WTC11 (cell line): Measurements from ENCODE around the gene AQP2. TPM values are rescaled to one million over a fixed set of nuclear protein-coding genes. Genes with fewer than 3 reads are reported as not detected.

ENCODE experiments used
- ATAC-seq: fragments of 200-7000 bp; cut with Tn5 transposase; 2 replicates; pipeline ENCODE4 v1.10.0; 2021; ENCODE audit warnings: mild to moderate bottlenecking, moderate library complexity
- CTCF ChIA-PET: fragments of 300-600 bp; sonication (Branson Sonifier 250); formaldehyde crosslinking; loops from one replicate; lab custom pipeline; 2021; ENCODE audit warnings: antibody characterized with exemption; lab: Charles Lee
- POLR2A ChIA-PET: fragments of 350-600 bp; sonication (Branson Sonifier 250); formaldehyde crosslinking; loops from one replicate; lab custom pipeline; 2021; ENCODE audit warnings: antibody characterized with exemption; lab: Charles Lee
- DNase-seq: peaks from one replicate; pipeline ENCODE4 v3.0.0; 2021; ENCODE audit warnings: low spot score
- H3K27ac Mint-ChIP-seq: 2 replicates; pipeline ENCODE4 v1.8.0; 2021; ENCODE audit warnings: mixed read lengths
- H3K27me3 Mint-ChIP-seq: 2 replicates; pipeline ENCODE4 v1.8.0; 2021; ENCODE audit warnings: low read depth, mild to moderate bottlenecking, moderate library complexity, mixed read lengths
- H3K36me3 Mint-ChIP-seq: 2 replicates; pipeline ENCODE4 v1.8.0; 2021; ENCODE audit warnings: mixed read lengths
- H3K4me1 Mint-ChIP-seq: 2 replicates; pipeline ENCODE4 v1.8.0; 2022; ENCODE audit warnings: mixed read lengths
- H3K4me3 Mint-ChIP-seq: 2 replicates; pipeline ENCODE4 v1.8.0; 2021; ENCODE audit warnings: mild to moderate bottlenecking, moderate library complexity, mixed read lengths
- H3K9me3 Mint-ChIP-seq: 2 replicates; pipeline ENCODE4 v1.8.0; 2021; ENCODE audit warnings: mixed read lengths
- CREB1 ChIP-seq: sonication (generic); formaldehyde crosslinking; IDR thresholded peaks from 2 replicates; pipeline ENCODE4 v1.8.0; 2023; ENCODE audit warnings: mild to moderate bottlenecking, missing genetic modification reagents
- CREM ChIP-seq: sonication (generic); formaldehyde crosslinking; IDR thresholded peaks from 2 replicates; pipeline ENCODE4 v1.8.1; 2022; ENCODE audit warnings: mild to moderate bottlenecking, missing genetic modification reagents, moderate library complexity
- E2F1 ChIP-seq: sonication (generic); formaldehyde crosslinking; IDR thresholded peaks from 2 replicates; pipeline ENCODE4 v1.8.0; 2022; ENCODE audit warnings: mild to moderate bottlenecking, missing genetic modification reagents
- EMX1 ChIP-seq: fragments of 250-450 bp; sonication (Bioruptor Pico); IDR thresholded peaks from 2 replicates; pipeline ENCODE4 v1.8.0; 2021; ENCODE audit warnings: mild to moderate bottlenecking
- ESRRA ChIP-seq: sonication (generic); formaldehyde crosslinking; IDR thresholded peaks from 2 replicates; pipeline ENCODE4 v1.8.1; 2022; ENCODE audit warnings: mild to moderate bottlenecking, missing genetic modification reagents, borderline replicate concordance
- FOXJ3 ChIP-seq: sonication (generic); formaldehyde crosslinking; IDR thresholded peaks from 2 replicates; pipeline ENCODE4 v1.9.0; 2021; ENCODE audit warnings: missing genetic modification reagents, mild to moderate bottlenecking, borderline replicate concordance
- GTF2I ChIP-seq: fragments of 250-450 bp; sonication (Bioruptor Pico); conservative IDR thresholded peaks from 2 replicates; pipeline ENCODE4 v1.4.0; 2021; ENCODE audit warnings: mild to moderate bottlenecking
- IRF2 ChIP-seq: sonication (generic); formaldehyde crosslinking; IDR thresholded peaks from 2 replicates; pipeline ENCODE4 v1.8.0; 2022; ENCODE audit warnings: low read depth, missing genetic modification reagents, borderline replicate concordance
- JUN ChIP-seq: sonication (generic); formaldehyde crosslinking; IDR thresholded peaks from 2 replicates; pipeline ENCODE4 v1.8.0; 2023; ENCODE audit warnings: mild to moderate bottlenecking, missing genetic modification reagents
- NFYB ChIP-seq: sonication (generic); formaldehyde crosslinking; conservative IDR thresholded peaks from 2 replicates; pipeline ENCODE4 v1.8.0; 2022; ENCODE audit warnings: low read depth, missing genetic modification reagents
- SP1 ChIP-seq: sonication (generic); formaldehyde crosslinking; conservative IDR thresholded peaks from 2 replicates; pipeline ENCODE4 v1.8.1; 2022; ENCODE audit warnings: missing genetic modification reagents
- TEAD4 ChIP-seq: sonication (generic); formaldehyde crosslinking; IDR thresholded peaks from 2 replicates; pipeline ENCODE4 v1.8.0; 2022; ENCODE audit warnings: mild to moderate bottlenecking, missing genetic modification reagents
- ZMAT4 ChIP-seq: fragments of 250-450 bp; sonication (Bioruptor Pico); IDR thresholded peaks from 2 replicates; pipeline ENCODE4 v1.9.0; 2021; ENCODE audit warnings: mild to moderate bottlenecking
- ZNF121 ChIP-seq: sonication (generic); formaldehyde crosslinking; IDR thresholded peaks from 2 replicates; pipeline ENCODE4 v1.8.0; 2023; ENCODE audit warnings: missing genetic modification reagents
- ZNF219 ChIP-seq: sonication (generic); formaldehyde crosslinking; IDR thresholded peaks from 2 replicates; pipeline ENCODE4 v1.8.0; 2023; ENCODE audit warnings: missing genetic modification reagents, mild to moderate bottlenecking, borderline replicate concordance
- ZNF423 ChIP-seq: fragments of 250-450 bp; sonication (Bioruptor Pico); IDR thresholded peaks from 2 replicates; pipeline ENCODE4 v2.1.2; 2022; ENCODE audit warnings: mild to moderate bottlenecking, moderate library complexity
- ZNF425 ChIP-seq: fragments of 250-450 bp; sonication (Bioruptor Pico); conservative IDR thresholded peaks from 2 replicates; pipeline ENCODE4 v1.9.0; 2021; ENCODE audit warnings: mild to moderate bottlenecking
- ZNF512 ChIP-seq: sonication (generic); formaldehyde crosslinking; IDR thresholded peaks from 2 replicates; pipeline ENCODE4 v1.8.1; 2022; ENCODE audit warnings: missing genetic modification reagents, borderline replicate concordance
- ZNF532 ChIP-seq: fragments of 250-450 bp; sonication (Bioruptor Pico); IDR thresholded peaks from 2 replicates; pipeline ENCODE4 v1.9.0; 2021; ENCODE audit warnings: mild to moderate bottlenecking, borderline replicate concordance
- total RNA-seq: library from RNA; stranded (reverse); gene quantifications from 3 replicates; pipeline ENCODE4 v1.2.3, GENCODE V29; 2021
- TF ChIP-seq, protein P1 (sequence below): sonication (generic); formaldehyde crosslinking; IDR thresholded peaks from 2 replicates; pipeline ENCODE4 v1.8.1; 2022; ENCODE audit warnings: mild to moderate bottlenecking, missing genetic modification reagents, moderate library complexity, borderline replicate concordance
- TF ChIP-seq, protein P2 (sequence below): fragments of 200-600 bp; IDR thresholded peaks from 2 replicates; pipeline ENCODE4 v1.8.0; 2022; ENCODE audit warnings: antibody characterized with exemption

AQP2 gene
- total RNA-seq, 1 experiment from 2014 or later: not detected

GRCh38 chr12:49917788-49918173 is 32.8 kb upstream of the AQP2 start:
- ATAC-seq: no peak
- Mint-ChIP-seq H3K27ac (no peak overlapping the region), H3K4me3 (no peak overlapping the region), H3K9me3 (no peaks in the 10 kb centered on the region), H3K36me3 (no peaks in the 10 kb centered on the region), H3K27me3 (no peaks in the 10 kb centered on the region; the same call in 1 of the 2 replicates), H3K4me1 (peaks cover 6% of the 10 kb centered on the region)
- TF ChIP-seq CREM (CRISPR knock-in tag) (no peak), ZNF532 (no peak), ZNF121 (CRISPR knock-in tag) (no peak), ZNF512 (no peak), ZNF425 (CRISPR knock-in tag) (no peak)
- POLR2A ChIA-PET: no interaction called here
- CTCF ChIA-PET: interaction anchor here (0.5 to 1.6 kb wide), 2 partner anchors 49 to 83 kb away, joined by 3 read pairs; no protein-coding TSS in a partner anchor
- no peak for DNase-seq

- Mint-ChIP-seq H3K27ac (no peak overlapping the region), H3K27me3 (no peaks in the 10 kb centered on the region; the same call in 1 of the 2 replicates), H3K4me1 (no peaks in the 10 kb centered on the region), H3K9me3 (no peaks in the 10 kb centered on the region), H3K4me3 (no peak overlapping the region), H3K36me3 (no peaks in the 10 kb centered on the region)
- POLR2A ChIA-PET: no interaction called here
- no peak for DNase-seq
- ATAC-seq: no peak; the same call in 1 of the 2 replicates
- CTCF ChIA-PET: interaction anchor here (1.6 kb wide), 1 partner anchor 150 kb away, joined by 4 read pairs; no protein-coding TSS in a partner anchor
- TF ChIP-seq NFYB (CRISPR knock-in tag): no peak
- TF ChIP-seq CREB1 (CRISPR knock-in tag): no peak
- no peak for TF ChIP-seq FOXJ3 (CRISPR knock-in tag)
- no peak for TF ChIP-seq JUN
- no peak for TF ChIP-seq TEAD4 (CRISPR knock-in tag)
- TF ChIP-seq IRF2: no peak
- no peak for TF ChIP-seq GTF2I (CRISPR knock-in tag)
- TF ChIP-seq, protein P1, sequence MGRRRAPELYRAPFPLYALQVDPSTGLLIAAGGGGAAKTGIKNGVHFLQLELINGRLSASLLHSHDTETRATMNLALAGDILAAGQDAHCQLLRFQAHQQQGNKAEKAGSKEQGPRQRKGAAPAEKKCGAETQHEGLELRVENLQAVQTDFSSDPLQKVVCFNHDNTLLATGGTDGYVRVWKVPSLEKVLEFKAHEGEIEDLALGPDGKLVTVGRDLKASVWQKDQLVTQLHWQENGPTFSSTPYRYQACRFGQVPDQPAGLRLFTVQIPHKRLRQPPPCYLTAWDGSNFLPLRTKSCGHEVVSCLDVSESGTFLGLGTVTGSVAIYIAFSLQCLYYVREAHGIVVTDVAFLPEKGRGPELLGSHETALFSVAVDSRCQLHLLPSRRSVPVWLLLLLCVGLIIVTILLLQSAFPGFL: no peak
- TF ChIP-seq EMX1 (CRISPR knock-in tag): no peak
- no peak for TF ChIP-seq ESRRA (CRISPR knock-in tag)
- TF ChIP-seq ZNF219 (CRISPR knock-in tag): no peak
- no peak for TF ChIP-seq ZNF423 (CRISPR knock-in tag)
- TF ChIP-seq, protein P2, sequence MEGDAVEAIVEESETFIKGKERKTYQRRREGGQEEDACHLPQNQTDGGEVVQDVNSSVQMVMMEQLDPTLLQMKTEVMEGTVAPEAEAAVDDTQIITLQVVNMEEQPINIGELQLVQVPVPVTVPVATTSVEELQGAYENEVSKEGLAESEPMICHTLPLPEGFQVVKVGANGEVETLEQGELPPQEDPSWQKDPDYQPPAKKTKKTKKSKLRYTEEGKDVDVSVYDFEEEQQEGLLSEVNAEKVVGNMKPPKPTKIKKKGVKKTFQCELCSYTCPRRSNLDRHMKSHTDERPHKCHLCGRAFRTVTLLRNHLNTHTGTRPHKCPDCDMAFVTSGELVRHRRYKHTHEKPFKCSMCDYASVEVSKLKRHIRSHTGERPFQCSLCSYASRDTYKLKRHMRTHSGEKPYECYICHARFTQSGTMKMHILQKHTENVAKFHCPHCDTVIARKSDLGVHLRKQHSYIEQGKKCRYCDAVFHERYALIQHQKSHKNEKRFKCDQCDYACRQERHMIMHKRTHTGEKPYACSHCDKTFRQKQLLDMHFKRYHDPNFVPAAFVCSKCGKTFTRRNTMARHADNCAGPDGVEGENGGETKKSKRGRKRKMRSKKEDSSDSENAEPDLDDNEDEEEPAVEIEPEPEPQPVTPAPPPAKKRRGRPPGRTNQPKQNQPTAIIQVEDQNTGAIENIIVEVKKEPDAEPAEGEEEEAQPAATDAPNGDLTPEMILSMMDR: no peak
- no peak for TF ChIP-seq ZMAT4 (CRISPR knock-in tag)
- TF ChIP-seq E2F1 (CRISPR knock-in tag): no peak
- TF ChIP-seq SP1 (CRISPR knock-in tag): no peak
- TF ChIP-seq, all 79 proteins: peak for 0
These were observed 30.2 kb upstream of the AQP2 start for GRCh38 chr12:49920241-49920914.
